Activated naive CD8-positive, alpha-beta T cell treated with anti-CD3 and anti-CD28 coated beads for 36 hours (primary cell): Measurements from ENCODE around the gene PLXNC1. TPM values are rescaled to one million over a fixed set of nuclear protein-coding genes. Genes with fewer than 3 reads are reported as not detected.

Source experiments
- DNase-seq: peaks from one replicate; pipeline ENCODE4 v3.0.0; 2021
- H3K27ac Mint-ChIP-seq: one replicate; pipeline ENCODE4 v1.8.0; 2022; ENCODE audit warnings: mild to moderate bottlenecking, moderate library complexity, mixed read lengths
- H3K27me3 Mint-ChIP-seq: one replicate; pipeline ENCODE4 v1.8.0; 2022; ENCODE audit warnings: mild to moderate bottlenecking, mixed read lengths
- H3K36me3 Mint-ChIP-seq: one replicate; pipeline ENCODE4 v1.8.0; 2021; ENCODE audit warnings: mild to moderate bottlenecking, mixed read lengths
- H3K4me1 Mint-ChIP-seq: one replicate; pipeline ENCODE4 v1.8.0; 2021; ENCODE audit warnings: mixed read lengths
- H3K4me3 Mint-ChIP-seq: one replicate; pipeline ENCODE4 v1.8.0; 2022; ENCODE audit warnings: mild to moderate bottlenecking, moderate library complexity, mixed read lengths
- H3K9me3 Mint-ChIP-seq: one replicate; pipeline ENCODE4 v1.8.0; 2022; ENCODE audit warnings: mixed read lengths
- total RNA-seq, 2 experiments: library from RNA; stranded (reverse); gene quantifications; one replicate each; pipeline ENCODE4 v1.2.3, GENCODE V29; 2021

Gene PLXNC1
- total RNA-seq, 2 experiments from 2014 or later: 4.7 to 6.0 TPM

GRCh38 chr12:94269316-94269999 is 121.1 kb downstream of the PLXNC1 start:
- Mint-ChIP-seq H3K27me3 (no peaks in the 10 kb centered on the region), H3K4me1 (peaks cover 55% of the 10 kb centered on the region), H3K4me3 (no peak overlapping the region), H3K36me3 (peaks cover 51% of the 10 kb centered on the region), H3K27ac (peak overlapping the region; percentile 77), H3K9me3 (no peaks in the 10 kb centered on the region)
- DNase-seq: no peak

GRCh38 chr12:94271351-94271750 is 123.0 kb downstream of the PLXNC1 start:
- no peaks in the 10 kb centered on the region for H3K27me3 Mint-ChIP-seq
- DNase-seq: no peak
- no peak overlapping the region for H3K27ac Mint-ChIP-seq
- H3K36me3 Mint-ChIP-seq: peaks cover 37% of the 10 kb centered on the region
- H3K4me3 Mint-ChIP-seq: no peak overlapping the region
- peaks cover 54% of the 10 kb centered on the region for H3K4me1 Mint-ChIP-seq
- no peaks in the 10 kb centered on the region for H3K9me3 Mint-ChIP-seq

GRCh38 chr12:94272280-94272679 is 123.9 kb downstream of the PLXNC1 start:
- Mint-ChIP-seq H3K36me3 (peaks cover 35% of the 10 kb centered on the region), H3K4me3 (no peak overlapping the region), H3K9me3 (no peaks in the 10 kb centered on the region), H3K27me3 (no peaks in the 10 kb centered on the region), H3K4me1 (peaks cover 47% of the 10 kb centered on the region), H3K27ac (no peak overlapping the region)
- DNase-seq: no peak

- DNase-seq: no peak
- H3K27ac Mint-ChIP-seq: no peak overlapping the region
- peaks cover 37% of the 10 kb centered on the region for H3K4me1 Mint-ChIP-seq
- H3K36me3 Mint-ChIP-seq: peaks cover 26% of the 10 kb centered on the region
- no peaks in the 10 kb centered on the region for H3K9me3 Mint-ChIP-seq
- H3K4me3 Mint-ChIP-seq: no peak overlapping the region
- no peaks in the 10 kb centered on the region for H3K27me3 Mint-ChIP-seq
Observed at GRCh38 chr12:94273272-94273671, 124.9 kb downstream of the PLXNC1 start.

- Mint-ChIP-seq H3K27me3 (no peaks in the 10 kb centered on the region), H3K36me3 (peaks cover 22% of the 10 kb centered on the region), H3K4me1 (peaks cover 8% of the 10 kb centered on the region), H3K27ac (no peak overlapping the region), H3K4me3 (no peak overlapping the region), H3K9me3 (no peaks in the 10 kb centered on the region)
- no peak for DNase-seq
Observed at GRCh38 chr12:94276725-94277124, 128.3 kb downstream of the PLXNC1 start.

- Mint-ChIP-seq H3K9me3 (no peaks in the 10 kb centered on the region), H3K27me3 (no peaks in the 10 kb centered on the region), H3K4me3 (no peak overlapping the region), H3K27ac (no peak overlapping the region), H3K4me1 (peaks cover 9% of the 10 kb centered on the region), H3K36me3 (peaks cover 22% of the 10 kb centered on the region)
- DNase-seq: no peak
Observed at GRCh38 chr12:94277426-94278000, 129.1 kb downstream of the PLXNC1 start.

- Mint-ChIP-seq H3K27me3 (no peaks in the 10 kb centered on the region), H3K27ac (no peak overlapping the region), H3K4me1 (peaks cover 20% of the 10 kb centered on the region), H3K4me3 (no peak overlapping the region), H3K36me3 (peaks cover 15% of the 10 kb centered on the region), H3K9me3 (no peaks in the 10 kb centered on the region)
- DNase-seq: no peak
Observed at GRCh38 chr12:94280063-94280462, 131.7 kb downstream of the PLXNC1 start.

- Mint-ChIP-seq H3K27ac (peak overlapping the region; percentile 35), H3K4me3 (no peak overlapping the region), H3K36me3 (peaks cover 15% of the 10 kb centered on the region), H3K27me3 (no peaks in the 10 kb centered on the region), H3K9me3 (no peaks in the 10 kb centered on the region), H3K4me1 (peaks cover 20% of the 10 kb centered on the region)
- DNase-seq: no peak
Observed at GRCh38 chr12:94282675-94283074, 134.3 kb downstream of the PLXNC1 start.

GRCh38 chr12:94284046-94284445 is 135.7 kb downstream of the PLXNC1 start:
- Mint-ChIP-seq H3K27me3 (no peaks in the 10 kb centered on the region), H3K36me3 (peaks cover 15% of the 10 kb centered on the region), H3K27ac (no peak overlapping the region), H3K9me3 (no peaks in the 10 kb centered on the region), H3K4me1 (peaks cover 20% of the 10 kb centered on the region), H3K4me3 (no peak overlapping the region)
- no peak for DNase-seq

GRCh38 chr12:94284859-94285258 is 136.5 kb downstream of the PLXNC1 start:
- no peak overlapping the region for H3K4me3 Mint-ChIP-seq
- no peaks in the 10 kb centered on the region for H3K27me3 Mint-ChIP-seq
- no peaks in the 10 kb centered on the region for H3K9me3 Mint-ChIP-seq
- DNase-seq: no peak
- peaks cover 15% of the 10 kb centered on the region for H3K36me3 Mint-ChIP-seq
- peaks cover 20% of the 10 kb centered on the region for H3K4me1 Mint-ChIP-seq
- H3K27ac Mint-ChIP-seq: peak overlapping the region; percentile 17

GRCh38 chr12:94285943-94286582 is 137.7 kb downstream of the PLXNC1 start:
- peaks cover 15% of the 10 kb centered on the region for H3K36me3 Mint-ChIP-seq
- H3K9me3 Mint-ChIP-seq: no peaks in the 10 kb centered on the region
- DNase-seq: no peak

GRCh38 chr12:94286583-94287244 is 138.3 kb downstream of the PLXNC1 start:
- Mint-ChIP-seq H3K9me3 (no peaks in the 10 kb centered on the region), H3K27ac (no peak overlapping the region), H3K4me3 (no peak overlapping the region), H3K27me3 (no peaks in the 10 kb centered on the region), H3K4me1 (peaks cover 18% of the 10 kb centered on the region), H3K36me3 (peaks cover 13% of the 10 kb centered on the region)
- DNase-seq: no peak

More at GRCh38 chr12:94285943-94286582, 137.7 kb downstream of the PLXNC1 start:
- H3K27ac Mint-ChIP-seq: no peak overlapping the region
- H3K4me3 Mint-ChIP-seq: no peak overlapping the region
- H3K27me3 Mint-ChIP-seq: no peaks in the 10 kb centered on the region
- peaks cover 20% of the 10 kb centered on the region for H3K4me1 Mint-ChIP-seq

- no peak overlapping the region for H3K4me3 Mint-ChIP-seq
- H3K27me3 Mint-ChIP-seq: no peaks in the 10 kb centered on the region
- H3K36me3 Mint-ChIP-seq: peaks cover 9% of the 10 kb centered on the region
- H3K27ac Mint-ChIP-seq: no peak overlapping the region
- no peaks in the 10 kb centered on the region for H3K9me3 Mint-ChIP-seq
- no peak for DNase-seq
- peaks cover 13% of the 10 kb centered on the region for H3K4me1 Mint-ChIP-seq
Observed at GRCh38 chr12:94287245-94287628, 138.9 kb downstream of the PLXNC1 start.

- Mint-ChIP-seq H3K4me3 (no peak overlapping the region), H3K27me3 (no peaks in the 10 kb centered on the region), H3K9me3 (no peaks in the 10 kb centered on the region), H3K36me3 (peaks cover 4% of the 10 kb centered on the region), H3K27ac (no peak overlapping the region), H3K4me1 (no peaks in the 10 kb centered on the region)
- no peak for DNase-seq
Observed at GRCh38 chr12:94289461-94290312, 141.3 kb downstream of the PLXNC1 start.
